HG03521 (cell line): ENCODE data around the gene CACNA1D.

Source experiments
- ATAC-seq: cut with Tn5 transposase; IDR thresholded peaks from one replicate; pipeline ENCODE4 v1.9.1; 2021; ENCODE audit warnings: mild to moderate bottlenecking, moderate library complexity; ENCODE audit not compliant: unreplicated experiment

CACNA1D gene

DNA sequence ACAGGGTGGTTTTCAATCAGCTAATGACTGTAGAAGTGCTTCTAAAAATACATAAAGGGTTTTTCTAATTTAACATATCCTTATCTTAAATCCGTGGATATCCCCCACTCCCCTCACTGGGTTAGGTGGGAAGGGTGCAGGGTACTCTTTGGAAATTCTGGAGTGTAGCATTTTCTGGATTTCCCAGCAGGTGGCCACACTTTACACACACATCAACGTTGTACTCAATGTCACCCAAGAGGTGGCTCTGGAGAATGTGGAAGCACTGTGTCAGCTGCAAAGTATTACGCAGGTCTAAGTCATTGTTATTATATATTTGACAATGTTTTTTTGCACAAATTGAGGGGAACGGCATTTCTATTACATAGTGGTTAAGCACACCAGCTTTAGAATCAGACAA lies 183.0 kb downstream of the CACNA1D start:
- ATAC-seq = no peak

- no peak for ATAC-seq
Measured at GRCh38 chr3:53680028-53680427, 185.6 kb downstream of the CACNA1D start.

DNA sequence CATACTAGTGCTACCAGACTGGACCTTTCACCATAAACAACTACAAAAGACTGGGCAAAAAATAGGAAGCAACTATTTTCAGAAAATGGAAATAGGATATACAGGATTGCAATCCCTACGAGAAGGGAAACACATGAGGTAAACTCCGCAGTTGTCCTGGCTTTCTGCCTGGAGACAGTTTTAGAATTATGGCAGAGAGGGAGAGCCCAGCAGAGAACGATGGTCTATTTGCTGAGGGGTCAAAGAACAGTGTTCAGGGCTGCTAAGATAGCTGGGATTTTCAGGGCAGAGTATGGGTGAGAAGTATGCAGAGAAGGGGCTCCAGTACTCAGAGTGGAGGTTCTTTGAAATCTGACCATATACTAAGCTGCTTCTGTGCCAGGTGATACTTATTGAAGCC lies 188.4 kb downstream of the CACNA1D start:
- ATAC-seq = no peak

DNA sequence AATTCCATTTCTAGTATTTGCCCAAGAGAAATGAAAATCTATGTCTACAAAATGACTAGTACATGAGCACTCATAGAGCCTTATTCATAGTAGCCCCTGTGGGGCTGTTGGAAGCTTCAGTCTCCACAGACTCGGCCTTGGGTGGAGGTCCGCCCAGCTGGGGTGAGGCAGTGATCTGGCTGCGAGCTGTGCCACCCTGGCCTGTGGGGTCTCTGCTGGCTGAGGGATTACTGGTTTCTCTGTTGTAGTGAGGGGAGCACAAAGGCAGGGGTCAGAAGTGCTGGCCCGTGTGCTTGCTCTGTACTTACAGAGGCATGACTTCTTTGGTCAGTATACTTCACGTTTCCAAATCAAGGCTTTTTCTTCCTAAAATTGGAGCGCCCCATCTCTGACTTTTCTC lies 193.7 kb downstream of the CACNA1D start:
- ATAC-seq = no peak

DNA sequence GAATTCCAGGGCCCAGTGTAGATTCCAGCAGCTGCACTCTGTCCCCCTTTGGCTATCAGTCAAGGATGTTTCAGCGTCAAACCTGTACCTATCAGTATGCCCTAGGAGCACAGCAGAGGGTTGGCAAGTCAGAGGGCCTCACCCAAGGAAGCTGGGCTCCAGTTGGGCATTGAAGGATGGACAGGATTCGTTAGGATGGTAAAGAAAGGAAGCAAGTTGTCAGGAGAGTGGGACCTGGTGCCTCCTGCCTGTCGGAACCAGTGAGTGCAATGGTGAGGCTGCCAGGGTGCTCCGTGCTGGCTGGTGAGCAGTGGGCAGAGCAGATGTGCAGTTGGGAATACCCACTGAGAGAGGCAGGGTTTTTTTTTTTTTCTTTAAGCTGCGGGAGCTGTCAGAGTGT lies 194.6 kb downstream of the CACNA1D start:
- ATAC-seq = no peak

GRCh38 chr3:53689681-53690080 lies 195.3 kb downstream of the CACNA1D start:
- no peak for ATAC-seq

DNA sequence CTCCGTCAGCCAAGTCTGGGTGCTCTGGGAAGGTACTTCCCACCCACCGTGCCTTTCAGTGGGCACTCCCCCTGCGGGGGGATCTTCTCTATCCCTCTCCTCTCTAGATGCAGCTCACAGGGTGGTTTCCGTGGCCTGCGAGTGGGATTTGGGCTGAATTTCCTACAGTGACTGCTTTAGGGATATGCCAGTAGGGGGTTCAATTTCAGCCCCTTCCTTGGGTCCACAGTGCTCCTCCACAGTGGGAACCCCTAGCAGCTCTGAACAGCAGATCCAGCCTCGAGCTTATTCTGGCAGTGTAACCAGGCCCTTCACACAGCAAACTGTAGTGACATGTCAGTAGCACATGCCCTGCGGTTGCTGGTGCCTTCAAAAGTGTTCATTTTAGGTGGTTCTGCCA lies 196.1 kb downstream of the CACNA1D start:
- no peak for ATAC-seq

DNA sequence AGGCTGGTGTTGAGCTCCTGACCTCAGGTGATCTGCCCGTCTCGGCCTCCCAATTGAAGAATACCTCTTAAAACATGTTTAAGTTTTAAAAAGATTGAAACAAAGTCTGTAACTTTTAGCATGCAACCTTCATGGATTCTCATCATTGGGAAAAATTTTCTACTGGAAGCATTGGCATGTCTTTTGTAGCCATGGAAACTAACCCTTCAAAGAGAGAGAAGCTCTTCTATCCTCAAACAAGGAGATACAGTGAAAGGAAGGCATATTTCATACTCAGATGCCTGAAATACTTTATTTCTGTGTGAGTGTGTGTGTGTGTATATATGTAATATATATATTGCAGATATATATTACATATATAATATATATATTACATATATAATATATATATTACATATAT lies 196.9 kb downstream of the CACNA1D start:
- ATAC-seq = no peak

DNA sequence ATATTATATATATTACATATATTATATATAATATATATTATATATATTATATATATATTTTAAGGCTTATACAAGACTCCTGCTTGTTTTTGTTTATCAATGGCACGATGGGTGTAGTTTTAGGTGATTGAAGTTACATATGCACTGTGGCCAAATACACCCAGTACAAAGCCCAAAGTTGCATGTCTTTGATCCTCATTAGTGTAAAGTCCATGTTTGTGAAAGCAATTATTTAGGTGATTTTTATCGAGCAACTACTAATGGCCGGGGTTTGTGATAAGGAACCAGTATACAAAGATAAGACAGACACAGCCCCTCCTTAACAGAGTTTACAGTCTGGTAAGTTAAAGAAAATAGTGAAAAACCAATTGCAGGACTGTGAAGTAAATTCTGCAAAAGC lies 197.5 kb downstream of the CACNA1D start:
- no peak for ATAC-seq

GRCh38 chr3:53693451-53693850 lies 199.0 kb downstream of the CACNA1D start:
- ATAC-seq = no peak

- no peak for ATAC-seq
Measured at GRCh38 chr3:53694046-53694445, 199.6 kb downstream of the CACNA1D start.

GRCh38 chr3:53694666-53695323 lies 200.4 kb downstream of the CACNA1D start:
- no peak for ATAC-seq

DNA sequence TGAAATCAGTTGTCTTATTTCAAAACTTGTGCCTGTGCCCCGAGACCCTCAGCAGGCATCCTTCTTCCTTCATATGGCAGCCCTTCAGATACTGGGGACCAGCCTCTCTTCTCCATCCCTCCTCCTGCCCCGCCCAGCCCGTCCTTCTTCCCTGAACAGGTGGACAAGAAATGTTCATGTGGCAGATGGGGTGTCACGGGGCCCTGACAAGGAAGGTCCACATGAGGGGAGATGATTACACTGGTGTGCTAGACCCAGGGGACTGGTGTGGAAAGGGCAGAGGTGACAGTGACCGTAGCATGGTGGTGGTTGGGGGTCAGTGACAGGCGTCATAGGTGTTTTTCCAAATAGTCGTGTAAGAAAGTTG lies 200.9 kb downstream of the CACNA1D start:
- ATAC-seq = no peak

- no peak for ATAC-seq
Measured at GRCh38 chr3:53696401-53697172, 202.2 kb downstream of the CACNA1D start.

- ATAC-seq = no peak
Measured at GRCh38 chr3:53700441-53700840, 206.0 kb downstream of the CACNA1D start.

GRCh38 chr3:53702776-53703530 lies 208.5 kb downstream of the CACNA1D start:
- no peak for ATAC-seq

DNA sequence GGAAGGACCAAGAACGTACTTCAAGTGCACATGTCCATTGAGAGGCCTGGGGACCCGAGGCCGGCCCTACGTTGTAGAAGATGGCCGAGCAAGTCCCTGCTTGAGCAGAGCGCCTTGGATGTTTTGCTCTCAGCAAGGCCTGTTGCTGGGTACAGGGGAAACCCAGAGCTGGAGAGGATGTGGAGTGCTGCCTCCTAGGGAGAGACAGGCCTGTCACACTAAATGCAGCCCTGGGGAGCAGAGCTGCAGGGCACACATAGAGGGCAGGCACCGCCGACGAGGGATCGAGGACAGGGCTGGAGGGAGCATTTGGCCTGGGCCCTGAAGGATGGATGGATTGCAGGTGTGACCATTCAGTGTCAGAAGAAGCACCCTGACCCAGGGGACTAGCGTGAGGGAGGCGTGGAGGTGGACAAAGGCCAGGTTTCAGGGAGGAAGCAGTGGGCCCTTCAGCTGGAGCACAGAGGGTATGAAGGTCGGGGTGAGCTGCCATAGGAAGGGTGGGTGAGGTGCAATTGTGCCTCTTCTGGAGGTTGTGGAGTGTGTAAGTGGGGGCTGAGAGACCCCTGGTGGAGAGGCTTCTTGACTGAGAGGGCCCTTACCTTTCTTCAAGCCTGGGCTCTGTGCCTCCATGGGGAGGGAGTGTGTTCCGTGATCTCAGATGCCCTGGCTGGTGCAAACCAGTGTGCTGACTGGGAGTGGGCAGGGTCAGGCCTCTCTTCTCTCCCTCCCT lies 209.4 kb downstream of the CACNA1D start:
- ATAC-seq = no peak

GRCh38 chr3:53704363-53704725 lies 209.9 kb downstream of the CACNA1D start:
- no peak for ATAC-seq

GRCh38 chr3:53705024-53705745 lies 210.8 kb downstream of the CACNA1D start:
- no peak for ATAC-seq

- no peak for ATAC-seq
Measured at GRCh38 chr3:53705774-53706173, 211.4 kb downstream of the CACNA1D start.

DNA sequence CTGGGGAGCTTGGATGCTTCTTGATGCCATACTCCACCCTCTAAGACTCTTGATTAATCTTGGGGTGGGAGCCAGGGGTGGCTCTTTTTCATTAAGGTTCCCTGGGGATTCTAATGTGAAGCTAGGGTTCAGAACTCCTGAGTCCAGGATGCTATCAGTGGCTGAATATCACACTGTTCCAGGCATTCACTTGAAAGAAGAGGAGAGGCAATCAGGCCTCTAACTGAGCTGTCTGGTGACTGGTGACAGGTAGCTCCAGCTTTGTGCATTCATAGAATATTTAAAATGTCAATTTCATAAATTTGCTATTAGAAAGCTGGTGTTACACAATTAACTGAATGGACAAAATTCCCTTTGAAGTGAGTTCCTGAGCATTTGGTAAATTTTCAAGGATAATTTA lies 212.8 kb downstream of the CACNA1D start:
- ATAC-seq = no peak
